Glomerular visceral epithelial cell (primary cell): ENCODE results near the gene CAPN15.

Experiments
- DNase-seq: peaks from one replicate; pipeline ENCODE4 v3.0.0-alpha.2; 2016; ENCODE audit errors: extremely low spot score

The CAPN15 gene

GRCh38 chr16:577796-578195, 50.3 kb downstream of the CAPN15 start:
- DNase-seq, result no peak

- no peak for DNase-seq
Measured at GRCh38 chr16:578232-578869, 50.8 kb downstream of the CAPN15 start.

GRCh38 chr16:578870-579405, 51.4 kb downstream of the CAPN15 start:
- DNase-seq, result no peak

GRCh38 chr16:580141-580945, 52.8 kb downstream of the CAPN15 start:
- DNase-seq, result no peak

GRCh38 chr16:580946-581498, 53.5 kb downstream of the CAPN15 start:
- no peak for DNase-seq

GRCh38 chr16:582218-582613, 54.7 kb downstream of the CAPN15 start:
- DNase-seq, result no peak

- DNase-seq, result no peak
Measured at GRCh38 chr16:582614-583331, 55.3 kb downstream of the CAPN15 start.

GRCh38 chr16:583470-583814, 55.9 kb downstream of the CAPN15 start:
- DNase-seq, result no peak

- no peak for DNase-seq
Measured at GRCh38 chr16:583815-584591, 56.5 kb downstream of the CAPN15 start.

- DNase-seq, result peak; percentile 17
Measured at GRCh38 chr16:585351-585750, 57.8 kb downstream of the CAPN15 start.

GRCh38 chr16:586047-586644, 58.6 kb downstream of the CAPN15 start:
- peak; percentile 18 for DNase-seq

GRCh38 chr16:586645-587590, 59.4 kb downstream of the CAPN15 start:
- no peak for DNase-seq

- DNase-seq, result peak; percentile 60
Measured at GRCh38 chr16:588639-588888, 61.1 kb downstream of the CAPN15 start.

- DNase-seq, result peak; percentile 94
Measured at GRCh38 chr16:588889-589657, 61.6 kb downstream of the CAPN15 start.

GRCh38 chr16:589658-590187, 62.2 kb downstream of the CAPN15 start, which contains the start of gene RAB40C:
TSS of gene RAB40C (plus strand) at chr16:590066. CDS start at chr16:590292, 226 bp downstream.
- DNase-seq, result peak; percentile 98

- DNase-seq, result no peak
Measured at GRCh38 chr16:590188-590814, 62.8 kb downstream of the CAPN15 start.

- no peak for DNase-seq
Measured at GRCh38 chr16:590815-591200, 63.3 kb downstream of the CAPN15 start.

GRCh38 chr16:591231-591630, 63.7 kb downstream of the CAPN15 start:
- no peak for DNase-seq
